OCI-M2 (cell line): ENCODE measurements around the gene STPG1.
A peak's percentile ranks its signal among the peaks of the same experiment; 100 is the strongest.

Experiments used
- DNase-seq: peaks from one replicate; lab custom pipeline; 2025; ENCODE audit not compliant: unreplicated experiment; lab: John Stamatoyannopoulos, UW

STPG1 gene

DNA sequence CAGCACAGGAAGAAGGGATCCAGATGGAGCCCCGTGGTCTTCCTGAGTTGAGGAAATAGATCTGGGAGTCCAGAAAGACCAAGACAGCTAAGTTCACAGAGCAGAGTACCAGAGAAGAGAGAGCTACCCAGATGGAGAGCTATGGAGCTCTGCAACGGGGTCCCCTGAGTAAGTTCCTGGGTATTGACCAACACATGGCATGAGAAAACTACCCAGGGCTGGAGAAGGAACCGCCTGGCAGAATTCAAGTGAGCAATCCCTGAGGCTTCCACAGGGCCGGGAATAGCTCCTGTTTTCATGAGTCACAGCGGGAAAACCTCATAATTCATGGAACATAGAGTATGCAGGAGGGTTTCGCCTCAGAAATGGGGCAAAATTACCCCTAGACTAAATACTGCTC is 19.7 kb downstream of the STPG1 start:
- DNase-seq, result no peak

DNA sequence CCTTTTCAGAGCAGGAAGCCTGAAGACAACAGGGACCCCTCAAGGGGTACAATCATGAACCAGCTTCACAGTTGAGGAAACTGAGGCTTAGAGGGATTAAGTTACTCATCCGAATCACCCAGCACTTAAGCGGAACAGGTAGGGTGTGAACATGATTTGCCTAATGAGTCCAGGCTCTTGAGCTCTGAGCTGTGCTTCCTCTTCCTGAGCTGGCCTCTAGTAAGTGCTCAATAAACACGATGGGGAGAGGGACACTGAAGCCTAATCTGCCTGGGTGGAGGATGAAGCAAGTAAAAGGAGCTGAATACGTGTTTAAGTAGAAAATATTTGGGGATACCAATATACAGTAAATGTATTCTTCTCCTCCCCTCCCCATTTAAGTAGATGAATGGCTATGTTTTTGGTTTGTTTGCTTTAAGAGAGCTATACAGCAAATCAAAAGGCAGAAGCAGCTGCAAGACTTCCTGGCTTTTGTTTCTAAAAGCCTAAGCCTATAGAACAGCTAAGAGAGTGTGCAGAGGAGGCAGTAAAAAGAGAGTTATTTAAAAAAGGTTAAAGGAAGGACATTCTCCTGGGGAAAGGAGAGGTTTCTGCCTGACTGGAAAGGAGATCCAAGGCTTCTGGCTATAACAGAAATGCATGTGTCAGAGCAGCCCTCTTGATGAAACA is 20.5 kb downstream of the STPG1 start:
- DNase-seq, result no peak

- no peak for DNase-seq
These were observed 21.0 kb downstream of the STPG1 start for GRCh38 chr1:24392604-24392946.

GRCh38 chr1:24391882-24392603 is 21.5 kb downstream of the STPG1 start:
- DNase-seq, result peak; percentile 35

- no peak for DNase-seq
These were observed 22.4 kb downstream of the STPG1 start for GRCh38 chr1:24390924-24391782.

- DNase-seq, result no peak
These were observed 24.3 kb downstream of the STPG1 start for GRCh38 chr1:24389231-24389678.

- no peak for DNase-seq
These were observed 25.2 kb downstream of the STPG1 start for GRCh38 chr1:24388331-24388885.

DNA sequence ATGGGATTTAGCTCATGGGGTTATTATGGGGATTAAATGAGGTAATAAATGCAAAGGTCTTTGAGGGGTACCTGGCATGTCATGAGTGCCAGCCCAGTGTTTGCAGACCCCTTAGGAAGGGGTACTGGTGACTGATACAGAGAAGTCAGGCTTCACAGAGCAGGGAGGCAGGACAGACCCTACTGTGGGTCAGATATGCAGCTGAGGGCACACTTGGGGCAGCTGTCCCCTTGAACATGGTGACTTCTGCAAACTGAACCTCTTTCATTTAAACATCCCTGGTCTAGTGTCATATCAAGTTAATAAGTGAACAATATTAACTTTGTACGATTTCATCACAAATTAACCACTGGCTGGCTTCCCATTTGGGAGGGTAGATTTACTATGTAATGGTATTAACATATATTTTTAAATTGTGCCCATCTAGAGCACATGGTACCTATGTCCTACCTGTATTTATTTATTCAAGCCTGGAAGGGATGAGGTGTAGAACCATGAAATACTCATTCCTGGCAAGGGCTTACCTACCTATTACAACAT is 25.9 kb downstream of the STPG1 start:
- no peak for DNase-seq

DNA sequence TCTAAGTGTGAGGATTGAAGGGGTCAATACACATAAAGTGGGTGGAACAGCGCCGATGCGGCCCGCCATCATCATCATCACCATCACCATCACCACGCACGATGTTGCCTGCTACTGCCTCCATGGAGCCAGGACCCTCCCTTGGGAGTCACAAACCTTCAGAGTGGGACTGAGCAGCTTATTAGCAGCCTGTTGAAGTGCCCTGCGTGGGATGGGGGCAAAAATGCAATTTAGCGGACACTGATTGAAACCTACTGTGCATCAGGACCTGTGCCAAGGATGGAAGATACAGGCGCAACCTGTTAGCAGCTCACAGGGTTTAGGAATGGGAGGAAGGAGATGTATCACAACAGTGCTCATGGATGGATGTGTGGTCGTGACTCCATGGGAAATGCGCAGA is 26.7 kb downstream of the STPG1 start:
- no peak for DNase-seq

- DNase-seq, result no peak
These were observed 27.3 kb downstream of the STPG1 start for GRCh38 chr1:24386241-24386640.

- no peak for DNase-seq
These were observed 28.2 kb downstream of the STPG1 start for GRCh38 chr1:24385160-24385940.

DNA sequence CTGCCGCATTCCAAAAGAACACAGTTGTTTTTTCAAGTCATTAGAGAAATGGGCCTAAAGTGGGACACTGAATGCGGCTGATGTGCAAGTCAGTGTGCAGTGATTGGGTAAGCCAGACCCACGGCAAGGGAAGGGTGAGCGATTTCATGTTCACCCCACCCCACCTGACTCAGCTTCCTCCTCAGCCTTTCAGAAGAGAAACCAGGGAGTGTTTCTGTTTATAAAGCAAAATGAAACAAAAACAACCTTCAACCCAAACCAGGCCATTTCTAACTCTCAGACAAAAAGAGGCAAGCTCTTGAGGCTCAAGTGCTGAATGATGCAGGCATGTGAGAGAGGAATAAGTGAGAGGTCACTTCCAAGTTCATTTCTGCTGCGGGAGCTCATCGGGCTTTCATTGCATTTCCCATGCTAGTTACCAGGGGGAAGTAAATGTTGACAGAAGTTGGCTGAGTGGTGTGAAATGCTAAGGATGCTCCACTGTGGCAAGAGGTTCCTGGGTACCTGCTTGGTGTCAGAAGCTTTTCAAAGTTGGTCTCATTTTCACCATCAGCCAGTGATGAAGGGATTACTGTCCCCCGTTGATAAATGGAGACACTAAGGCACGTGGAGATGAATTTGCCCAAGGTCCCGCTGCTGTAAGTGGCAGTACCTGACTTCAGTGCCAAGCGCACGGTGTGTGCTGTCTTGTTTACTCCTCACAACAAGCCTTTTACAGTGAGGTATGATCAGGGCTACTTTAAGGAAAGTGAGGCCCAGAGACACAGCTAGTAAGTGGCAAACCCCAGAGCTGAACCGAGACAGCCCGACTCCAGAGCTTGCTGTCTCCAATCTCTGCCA is 29.1 kb downstream of the STPG1 start:
- no peak for DNase-seq

GRCh38 chr1:24383381-24383940 is 30.1 kb downstream of the STPG1 start:
- DNase-seq, result no peak

- no peak for DNase-seq
These were observed 31.4 kb downstream of the STPG1 start for GRCh38 chr1:24382165-24382577.

GRCh38 chr1:24381256-24381655 is 32.3 kb downstream of the STPG1 start:
- DNase-seq, result no peak

DNA sequence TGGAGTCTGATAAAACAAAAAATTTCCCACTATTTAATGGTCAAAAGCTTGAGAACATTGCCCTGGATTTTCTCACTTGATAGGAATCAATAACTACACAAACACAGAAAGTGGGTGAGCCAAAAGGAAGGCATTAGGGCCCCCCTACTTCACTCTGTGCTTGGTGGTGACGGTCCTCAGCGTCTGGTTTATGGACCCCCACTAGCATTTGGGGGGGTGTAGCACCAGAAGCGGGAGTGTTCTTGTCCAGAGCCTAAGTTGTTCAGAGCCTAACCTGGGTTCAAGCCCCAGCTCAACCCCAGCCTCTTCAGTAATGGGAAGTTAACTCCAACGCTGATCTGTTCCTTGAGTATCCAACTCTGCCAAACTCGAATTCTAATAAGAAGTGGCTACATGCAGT is 33.1 kb downstream of the STPG1 start:
- no peak for DNase-seq

- DNase-seq, result no peak
These were observed 33.8 kb downstream of the STPG1 start for GRCh38 chr1:24379733-24380315.

GRCh38 chr1:24374891-24375786 is 38.4 kb downstream of the STPG1 start:
- no peak for DNase-seq
